HG03571 (cell line): Measurements from ENCODE around the gene AGMAT.
A peak's percentile ranks its signal among the peaks of the same experiment; 100 is the strongest.

ENCODE experiments used
- ATAC-seq: cut with Tn5 transposase; IDR thresholded peaks from one replicate; pipeline ENCODE4 v1.9.1; 2021; ENCODE audit not compliant: unreplicated experiment

The AGMAT gene

DNA sequence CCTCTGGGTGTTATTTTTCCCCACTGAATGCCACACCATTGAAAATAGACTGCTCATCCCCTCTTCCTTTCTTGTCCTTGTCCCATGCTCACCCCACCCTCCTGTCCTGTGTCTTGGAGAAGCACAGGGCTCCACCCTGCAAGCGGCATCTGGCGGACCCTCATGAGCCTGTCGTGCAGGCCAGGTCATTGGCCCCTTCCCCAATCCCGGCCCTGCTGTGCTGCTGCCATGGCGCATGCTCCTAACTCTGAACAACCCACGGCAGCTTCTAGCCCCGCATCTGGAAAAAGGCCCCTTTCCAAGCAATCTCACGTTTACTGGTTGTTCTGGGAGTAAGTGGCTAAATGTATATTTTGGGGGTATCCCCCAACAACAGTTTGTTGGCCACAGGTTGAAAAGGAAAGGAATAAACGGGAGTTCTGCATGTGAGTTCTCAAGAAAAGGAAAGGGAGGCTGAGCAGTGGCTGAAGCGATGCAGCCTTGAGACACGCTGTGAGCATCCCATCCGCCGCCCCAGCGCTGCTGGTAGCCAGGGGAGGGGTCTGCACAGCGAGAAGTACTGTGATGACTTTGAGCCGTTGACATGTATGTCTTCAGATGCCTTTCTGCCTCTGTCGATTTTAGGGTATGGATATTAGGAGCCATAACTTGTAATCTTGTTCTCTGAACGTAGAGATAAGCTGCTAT, 16.3 kb downstream of the AGMAT start:
- ATAC-seq: no peak

DNA sequence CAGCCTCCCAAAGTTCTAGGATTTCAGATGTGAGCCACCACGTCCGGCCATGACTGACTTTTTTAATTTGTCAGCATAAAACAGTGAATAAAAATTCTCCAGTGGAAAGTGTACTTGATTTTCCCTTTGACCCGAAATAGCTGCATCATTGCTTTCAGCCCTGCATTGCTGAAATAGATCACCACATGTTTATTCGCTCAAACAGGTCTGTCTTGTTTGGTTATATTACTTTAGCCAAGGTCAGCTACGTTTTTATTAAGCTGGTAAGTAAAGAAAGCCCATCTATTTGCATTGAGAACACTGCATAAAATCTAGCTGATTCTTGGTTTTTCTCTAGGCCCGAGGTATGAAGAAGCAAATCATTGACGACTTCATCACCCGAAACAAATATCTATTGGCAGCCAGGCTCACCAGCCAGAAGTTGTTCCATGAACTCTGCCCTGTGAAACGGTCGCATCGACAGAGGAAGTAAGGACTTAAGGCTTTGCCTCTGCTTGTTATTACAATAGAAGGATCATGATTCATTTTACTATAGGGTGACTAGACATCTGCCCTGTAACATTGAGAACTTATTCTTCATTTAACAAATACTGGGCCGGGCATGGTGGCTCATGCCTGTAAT, 25.6 kb downstream of the AGMAT start:
- no peak for ATAC-seq

DNA sequence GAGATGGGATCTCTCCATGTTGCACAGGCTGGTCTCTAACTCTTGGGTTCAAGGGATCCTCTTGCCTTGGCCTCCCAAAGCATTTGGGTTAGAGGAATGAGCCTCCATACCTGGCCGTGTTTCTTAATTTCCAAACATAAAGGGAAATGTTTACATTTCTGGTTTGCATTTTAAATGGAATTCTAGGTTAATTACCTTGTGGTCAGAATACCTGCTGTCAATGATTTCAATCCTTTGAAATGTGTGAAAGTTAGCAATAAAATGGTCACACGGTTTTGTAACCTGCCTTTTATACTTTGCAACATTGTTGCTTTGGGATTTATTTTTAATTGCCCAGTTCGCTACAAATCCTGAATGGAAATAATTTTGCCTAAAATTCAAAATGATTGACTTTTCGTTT, 26.3 kb downstream of the AGMAT start:
- ATAC-seq: no peak

DNA sequence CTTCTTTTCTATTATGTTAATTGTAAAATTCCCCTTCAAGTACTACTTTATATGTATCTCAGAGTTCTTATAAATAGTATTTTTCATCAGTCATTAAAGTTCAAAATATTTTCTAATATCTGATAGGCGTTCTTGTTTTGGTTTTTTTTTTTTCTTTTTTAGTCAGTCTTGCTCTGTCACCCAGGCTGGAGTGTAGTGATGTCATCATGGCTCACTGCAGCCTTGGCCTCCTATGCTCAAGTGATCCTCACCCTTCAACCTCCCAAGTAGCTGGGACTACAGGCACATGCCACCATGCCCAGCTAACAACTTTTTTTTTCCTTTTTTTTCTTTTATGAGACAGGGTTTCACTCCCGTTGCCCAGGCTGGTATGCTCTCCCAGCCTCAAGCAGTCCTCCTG, 27.3 kb downstream of the AGMAT start:
- no peak for ATAC-seq

DNA sequence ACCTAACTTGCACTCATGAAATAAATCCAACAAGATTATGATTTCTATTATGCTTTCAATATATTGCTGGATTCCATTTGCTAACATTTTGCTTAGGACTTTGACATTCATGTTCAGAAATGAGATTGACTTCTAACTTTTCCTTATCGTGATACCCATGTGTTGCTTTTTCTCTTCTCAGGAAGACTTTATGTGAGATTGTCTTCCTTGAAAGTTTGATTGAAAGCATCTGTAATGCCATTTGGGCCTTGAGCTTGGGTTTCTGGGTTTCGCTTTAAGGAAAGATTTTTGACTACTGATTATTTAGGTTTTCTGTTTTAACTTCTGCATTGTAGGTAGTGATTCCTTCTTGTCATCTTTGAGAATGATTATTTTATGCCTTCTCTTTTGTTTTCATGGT, 27.8 kb downstream of the AGMAT start:
- no peak for ATAC-seq

DNA sequence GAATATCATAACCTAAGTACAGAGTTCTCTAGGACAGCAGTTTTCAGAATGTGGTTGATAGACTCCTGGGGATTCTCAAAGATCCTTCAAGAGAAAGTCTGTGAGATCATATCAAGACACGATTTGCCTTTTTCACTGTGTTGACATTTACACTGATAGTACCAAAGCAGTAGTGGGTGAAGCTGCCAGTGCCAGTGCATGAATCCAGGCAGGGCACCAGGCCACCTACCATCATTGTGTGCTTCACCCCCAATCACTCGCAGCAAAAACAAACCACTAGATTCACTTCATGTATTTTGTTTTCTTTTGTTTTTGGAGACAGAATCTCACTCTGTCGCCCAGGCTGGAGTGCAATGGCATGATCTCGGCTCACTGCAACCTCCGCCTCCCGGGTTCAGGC, 34.3 kb downstream of the AGMAT start:
- ATAC-seq: no peak

DNA sequence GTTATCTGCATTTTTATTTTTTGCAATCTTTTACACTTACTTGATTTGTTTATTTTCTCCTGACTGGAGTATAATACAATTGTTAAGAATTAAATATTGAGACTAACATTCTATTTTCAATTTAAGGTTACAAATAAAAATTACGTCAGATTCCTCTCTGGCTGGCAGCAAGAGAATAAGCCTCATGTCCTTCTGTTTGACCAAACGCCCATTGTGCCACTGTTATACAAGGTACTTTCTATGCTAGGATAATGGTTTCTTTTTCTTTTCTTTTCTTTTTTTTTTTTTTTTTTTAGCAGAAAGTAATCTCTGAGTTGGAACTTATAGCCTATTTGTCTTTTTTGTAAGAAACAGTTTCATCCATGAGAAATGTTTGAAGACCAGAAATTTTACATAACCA, 38.2 kb downstream of the AGMAT start:
- ATAC-seq: no peak

DNA sequence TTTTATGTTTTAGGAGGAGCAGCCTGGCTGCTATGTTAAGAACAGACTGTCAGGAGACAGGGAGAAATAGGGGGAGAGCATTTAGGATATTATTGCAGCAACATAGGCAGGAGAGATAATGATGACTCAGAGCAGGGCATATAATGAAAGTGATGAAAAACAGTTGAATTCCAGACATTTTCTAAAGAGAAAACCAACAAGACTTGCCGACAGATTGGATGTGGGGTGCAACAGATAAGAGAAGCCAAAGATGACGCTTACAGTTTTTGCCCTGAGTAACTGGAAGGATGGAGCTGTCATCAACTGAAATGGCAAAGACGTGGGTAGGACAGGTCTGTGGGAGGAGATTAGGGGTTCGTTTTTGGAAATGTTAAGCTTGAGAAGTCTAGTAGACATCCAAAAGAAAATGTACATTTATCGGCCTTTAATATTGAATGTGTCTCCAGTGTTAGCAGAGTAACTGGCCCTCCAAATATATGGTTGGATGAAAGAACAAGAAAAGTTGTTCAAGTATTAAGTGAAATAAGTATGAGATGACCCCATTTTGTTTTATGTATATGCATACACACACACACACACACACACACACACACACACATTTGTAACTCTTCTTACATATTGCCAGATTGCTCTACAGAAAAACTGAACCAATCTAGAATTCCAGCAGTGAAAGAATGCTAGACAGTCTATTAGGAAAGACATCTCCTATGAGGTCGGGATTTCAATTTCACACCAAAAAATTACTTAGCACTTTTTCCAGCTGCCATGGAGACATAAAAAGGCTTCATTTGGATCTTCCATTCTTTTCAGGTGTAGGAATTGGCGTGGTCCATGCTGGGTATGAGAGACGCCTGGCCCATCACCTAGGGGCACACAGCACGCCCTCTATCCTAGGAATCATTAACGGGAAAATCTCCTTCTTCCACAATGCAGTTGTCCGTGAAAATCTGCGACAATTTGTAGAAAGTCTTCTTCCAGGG, 41.0 kb downstream of the AGMAT start:
- no peak for ATAC-seq

DNA sequence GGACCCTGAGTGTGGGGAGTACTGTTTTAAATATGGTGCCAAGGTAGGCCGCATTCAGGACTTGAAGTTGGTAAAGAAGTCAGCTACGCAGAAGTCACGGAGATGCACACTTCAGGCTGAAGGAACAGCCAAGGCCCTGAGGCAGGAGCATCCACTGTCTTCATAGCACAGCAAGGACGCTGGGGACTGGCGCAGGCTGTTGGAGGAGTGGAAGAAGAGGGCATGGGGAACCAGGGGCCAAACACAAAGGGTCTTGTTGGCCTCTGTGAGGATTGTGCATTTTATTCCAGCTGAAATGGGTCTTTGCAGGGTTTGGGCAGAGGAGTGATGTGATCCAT, 41.6 kb downstream of the AGMAT start:
- no peak for ATAC-seq

DNA sequence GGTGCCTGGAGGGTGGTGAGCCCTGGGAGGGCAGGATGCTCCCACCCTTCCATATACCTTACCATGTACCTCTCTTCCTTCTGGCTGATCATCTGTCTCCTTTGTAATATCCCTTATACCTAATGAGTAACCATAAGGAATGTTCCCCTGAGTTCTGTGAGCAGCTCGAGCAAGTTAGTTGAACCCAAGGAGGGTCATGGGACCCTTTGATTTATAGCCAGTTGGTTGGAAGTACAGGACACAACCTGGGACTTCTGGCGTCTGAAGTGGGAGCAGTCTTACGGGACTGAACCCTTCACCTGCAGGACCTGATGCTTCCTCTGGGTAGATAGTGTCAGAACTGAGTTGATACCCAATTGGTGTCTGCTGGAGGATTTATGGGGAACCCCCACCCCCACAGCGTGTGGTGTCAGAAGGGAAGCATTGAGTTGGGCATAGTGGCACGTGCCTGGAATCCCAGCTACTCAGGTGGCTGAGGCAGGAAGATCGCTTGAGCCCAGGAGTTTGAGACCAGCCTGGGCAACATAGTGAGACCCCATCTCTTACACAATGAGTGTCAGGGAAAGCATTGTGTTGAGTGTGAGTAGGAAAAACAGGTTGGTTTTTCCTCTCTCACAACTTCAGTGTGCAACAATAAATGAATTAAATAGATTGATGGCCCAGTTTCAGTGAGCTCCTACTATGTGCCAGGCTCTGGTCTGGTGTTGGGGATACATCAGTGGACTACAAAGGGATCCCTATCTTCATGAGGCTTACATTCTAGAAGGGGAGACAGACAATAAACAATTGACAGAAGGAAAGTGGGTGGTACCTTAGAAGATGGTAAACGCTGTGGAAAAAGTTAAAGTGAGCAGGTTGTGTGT, 42.2 kb downstream of the AGMAT start:
- ATAC-seq: no peak

DNA sequence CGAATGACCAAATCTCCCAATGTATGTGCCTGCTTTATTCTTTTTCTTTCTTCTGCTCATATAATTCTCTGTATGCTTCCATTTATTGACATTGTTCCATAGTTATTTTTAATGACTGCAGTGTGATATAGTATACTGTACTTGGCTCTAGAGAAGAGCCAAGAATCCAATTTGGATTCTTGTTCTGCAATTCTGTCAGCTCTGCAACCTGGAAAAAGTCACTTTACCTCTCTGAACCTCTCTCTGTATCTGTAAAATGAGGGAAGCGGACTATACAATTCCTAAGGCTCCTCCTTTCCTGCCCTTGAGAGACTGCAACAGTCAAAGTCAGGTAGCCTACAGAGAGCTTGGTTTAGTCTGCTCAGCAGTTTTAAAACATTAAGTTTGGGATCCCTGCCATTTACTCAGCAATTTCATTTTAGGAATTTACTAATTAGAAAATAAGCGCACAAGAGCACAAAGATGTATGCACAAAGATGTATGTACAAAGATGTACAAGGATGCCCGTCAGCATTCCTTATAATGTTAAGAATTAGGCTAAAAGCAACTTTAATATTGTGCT, 43.5 kb downstream of the AGMAT start:
- no peak for ATAC-seq

DNA sequence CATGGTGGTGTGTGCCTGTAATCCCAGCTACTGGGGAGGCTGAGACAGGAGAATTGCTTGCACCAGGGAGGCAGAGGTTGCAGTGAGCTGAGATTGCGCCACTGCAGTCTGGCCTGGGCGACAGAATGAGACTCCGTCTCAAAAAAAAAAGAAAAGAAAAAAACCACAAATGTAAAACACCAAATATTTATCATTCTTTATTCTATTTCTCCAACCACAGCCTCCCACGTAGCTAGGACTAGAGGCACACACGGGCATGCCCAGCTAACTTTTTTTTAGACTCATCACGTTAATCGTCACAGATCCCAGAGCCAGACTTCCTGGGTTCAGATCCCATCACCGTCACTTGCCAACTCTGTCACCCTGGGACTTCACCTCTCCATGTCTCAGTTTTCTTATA, 44.7 kb downstream of the AGMAT start:
- no peak for ATAC-seq

DNA sequence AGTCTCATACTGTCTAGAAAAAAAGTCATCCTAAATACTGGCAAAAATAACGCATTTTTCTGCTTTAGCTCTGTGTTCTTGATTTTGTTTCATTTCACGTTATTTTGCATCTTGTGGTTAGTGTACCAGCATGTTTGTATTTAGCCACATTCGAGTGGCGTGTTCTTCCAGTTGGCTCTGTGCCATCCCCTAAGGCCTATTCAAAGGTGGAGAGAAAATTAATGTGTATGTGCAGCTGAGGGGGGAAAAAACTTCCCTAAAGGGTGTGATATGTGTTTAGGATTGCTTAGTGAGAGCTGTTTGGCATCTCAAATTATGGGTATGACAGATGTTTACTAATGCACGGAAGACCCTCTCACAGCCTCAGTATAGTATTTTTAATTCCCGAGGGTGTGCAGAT, 46.1 kb downstream of the AGMAT start:
- ATAC-seq: no peak

DNA sequence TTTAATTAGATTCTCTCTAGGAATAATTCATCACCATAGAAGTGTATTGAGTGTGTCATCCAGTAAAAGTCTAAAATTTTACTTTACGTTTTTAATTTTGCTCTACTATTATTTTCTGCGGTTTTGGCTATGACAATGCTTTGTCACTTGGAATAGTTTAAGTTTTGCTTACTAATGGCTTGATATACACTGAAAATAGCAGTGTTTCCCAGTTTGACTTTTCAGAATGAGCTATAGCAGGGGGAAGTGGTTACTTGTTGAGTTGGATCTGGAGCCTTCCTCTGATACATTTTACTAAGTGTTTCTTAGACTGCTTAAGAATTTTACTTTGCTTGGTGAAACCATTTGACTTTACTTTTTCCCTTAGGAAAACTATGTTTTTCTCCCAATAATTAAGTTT, 53.2 kb downstream of the AGMAT start:
- ATAC-seq: no peak

DNA sequence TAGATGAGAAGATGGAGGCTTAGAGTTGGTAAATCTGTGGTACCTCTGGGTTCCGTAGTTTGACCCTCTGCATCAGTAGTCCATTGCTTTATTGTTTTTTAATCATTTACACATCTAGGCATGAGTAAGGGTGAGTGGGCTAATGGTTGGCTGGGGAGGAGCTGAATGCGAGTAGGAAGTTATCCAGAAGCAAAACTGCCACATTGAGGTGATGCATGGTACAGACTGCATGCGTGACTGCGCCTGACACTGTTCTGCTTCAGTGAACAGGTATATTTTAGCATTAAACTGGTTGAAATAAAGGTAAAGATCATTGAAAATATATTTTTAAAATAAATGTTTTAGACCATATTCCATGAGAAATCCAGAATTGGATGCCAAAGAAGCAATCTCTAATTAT, 53.8 kb downstream of the AGMAT start:
- no peak for ATAC-seq

DNA sequence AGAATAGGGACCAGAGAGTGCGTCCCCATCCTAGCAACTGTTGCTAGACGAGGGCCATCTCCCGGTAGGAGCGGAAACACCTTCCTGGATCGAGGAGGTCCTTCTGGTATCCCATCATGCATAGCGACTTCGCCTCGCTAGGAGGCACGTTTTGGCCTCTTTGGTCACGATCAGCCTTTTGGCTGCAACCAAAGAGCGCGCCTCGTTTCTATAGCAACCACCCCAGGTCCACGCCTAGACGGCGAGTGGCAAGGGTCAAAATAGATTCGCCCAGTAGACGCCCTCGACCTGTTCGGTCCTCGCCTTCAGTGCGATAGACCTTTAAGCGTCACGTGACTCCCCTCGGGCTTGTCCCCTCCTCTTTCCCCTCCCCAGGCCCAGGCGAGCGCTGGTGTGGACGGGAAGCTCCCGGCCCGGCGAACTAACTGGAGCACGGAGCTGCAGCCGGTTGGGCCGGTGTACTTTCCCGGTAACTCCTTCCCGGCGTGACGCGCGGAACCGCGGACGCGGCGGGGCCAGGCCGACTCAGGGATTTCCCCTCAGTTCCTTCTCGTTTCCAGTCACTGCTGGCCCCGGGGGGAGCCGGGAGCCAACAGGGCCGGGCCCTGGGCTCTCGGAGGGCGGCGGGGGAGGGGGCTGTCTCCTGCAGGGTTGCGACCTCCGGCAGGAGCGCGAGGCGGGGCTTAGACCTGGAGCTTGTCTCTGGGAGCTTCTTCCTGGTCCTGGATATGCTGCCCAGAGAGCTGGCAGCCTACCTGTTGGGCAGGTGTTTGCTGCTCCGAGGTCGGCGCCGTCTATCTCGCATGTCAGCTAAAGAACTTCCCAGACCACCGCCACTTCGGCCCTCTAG, 58.1 kb downstream of the AGMAT start, which contains the start of gene DNAJC16:
DNAJC16 (plus strand) TSS at position 359 of the 850 bp plus-strand sequence. CDS start 2,258 bp downstream, outside the sequence.
- peak; percentile 48 for ATAC-seq

DNA sequence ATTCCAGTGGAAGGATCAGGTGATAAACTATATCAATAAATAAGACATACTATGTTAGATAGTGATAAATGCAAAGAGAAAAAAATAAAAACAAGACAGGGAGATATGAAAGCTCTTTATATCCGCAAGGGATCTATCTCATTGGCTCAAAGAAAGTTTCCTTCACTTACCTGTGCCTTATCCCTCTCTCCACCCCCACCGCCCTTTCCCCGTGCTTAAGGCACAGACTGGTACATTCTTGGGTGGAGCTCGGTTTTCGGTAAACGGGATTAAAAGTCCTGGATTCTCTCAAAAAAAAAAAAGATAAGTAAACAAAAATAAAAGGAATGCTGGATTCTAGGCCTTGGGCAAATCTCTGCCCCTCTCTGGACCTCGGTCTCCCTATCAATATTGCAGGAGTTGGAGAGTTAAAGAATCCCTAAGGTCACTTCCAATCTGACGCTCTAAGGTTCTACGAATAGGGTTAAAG, 58.8 kb downstream of the AGMAT start:
- no peak for ATAC-seq

DNA sequence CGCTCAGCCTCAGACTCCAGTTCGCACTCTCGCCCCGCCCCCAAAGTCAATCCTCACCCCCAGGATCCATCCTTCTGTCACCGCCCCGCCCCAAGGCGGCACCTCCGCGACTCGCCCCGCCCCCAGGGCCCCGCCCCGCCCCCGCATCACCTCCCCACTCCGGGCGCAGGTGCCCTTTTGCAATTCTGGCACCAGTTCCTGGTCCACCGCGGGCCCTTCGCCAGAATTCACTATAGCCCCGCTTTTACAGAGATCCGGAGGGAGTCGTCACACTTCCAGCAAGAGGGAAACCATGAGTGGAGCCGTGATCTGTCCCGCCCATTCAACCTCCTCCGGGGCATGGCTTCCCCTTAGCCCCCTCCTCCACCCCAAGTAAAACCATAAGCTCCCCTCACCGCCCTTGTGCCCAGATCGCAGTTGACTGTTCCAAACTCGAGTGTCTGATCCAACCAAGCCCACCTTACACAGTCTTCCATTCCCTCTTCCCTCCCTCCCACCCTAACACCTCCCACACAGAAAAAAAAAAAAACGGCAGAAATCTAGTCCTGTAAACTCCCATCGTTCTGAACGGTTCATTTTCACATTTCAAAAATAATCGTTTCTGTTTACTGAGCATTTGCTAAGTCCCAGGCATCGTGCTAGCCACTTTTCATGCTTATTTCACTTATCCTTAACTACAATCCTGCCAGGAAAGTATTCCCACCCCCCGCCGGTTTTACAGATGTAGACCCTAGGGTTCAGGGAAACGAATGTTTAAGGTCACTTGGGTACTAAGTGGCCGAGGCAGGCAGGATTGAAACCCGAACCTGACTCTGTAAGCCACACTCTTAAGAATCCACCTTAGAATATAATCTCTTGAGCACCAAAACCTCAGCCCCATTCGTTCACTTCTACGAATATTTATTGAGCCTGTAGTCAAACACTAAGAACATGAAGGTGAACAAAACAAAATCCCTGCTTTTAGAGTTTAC, 59.5 kb downstream of the AGMAT start:
- ATAC-seq: peak; percentile 35
